GM15510 (cell line): ENCODE data around the gene VPS13A.

Experiments used
- POLR2A ChIP-seq: IDR thresholded peaks from 3 replicates; pipeline ENCODE4 v1.6.1; 2011; ENCODE audit warnings: borderline replicate concordance; ENCODE audit not compliant: insufficient read length; ENCODE audit errors: extremely low read depth

Gene VPS13A

GRCh38 chr9:77307166-77307565, 129.8 kb downstream of the VPS13A start:
- no peak for TF ChIP-seq POLR2A

GRCh38 chr9:77316058-77316457, 138.7 kb downstream of the VPS13A start:
- TF ChIP-seq POLR2A = no peak

- TF ChIP-seq POLR2A = no peak
These were observed 147.7 kb downstream of the VPS13A start for GRCh38 chr9:77325058-77325457.

- no peak for TF ChIP-seq POLR2A
These were observed 150.8 kb downstream of the VPS13A start for GRCh38 chr9:77328102-77328501.

GRCh38 chr9:77370064-77370463, 192.7 kb downstream of the VPS13A start:
- no peak for TF ChIP-seq POLR2A

- no peak for TF ChIP-seq POLR2A
These were observed 196.9 kb downstream of the VPS13A start for GRCh38 chr9:77374266-77374665.

- no peak for TF ChIP-seq POLR2A
These were observed 198.7 kb downstream of the VPS13A start for GRCh38 chr9:77375956-77376532.

GRCh38 chr9:77384406-77384805, 207.1 kb downstream of the VPS13A start:
- TF ChIP-seq POLR2A = no peak

GRCh38 chr9:77386187-77386586, 208.9 kb downstream of the VPS13A start:
- TF ChIP-seq POLR2A = no peak

GRCh38 chr9:77391834-77392233, 214.5 kb downstream of the VPS13A start:
- TF ChIP-seq POLR2A = no peak

GRCh38 chr9:77392328-77392727, 215.0 kb downstream of the VPS13A start:
- TF ChIP-seq POLR2A = no peak

- no peak for TF ChIP-seq POLR2A
These were observed 222.6 kb downstream of the VPS13A start for GRCh38 chr9:77399964-77400363.

- TF ChIP-seq POLR2A = no peak
These were observed 225.0 kb downstream of the VPS13A start for GRCh38 chr9:77402286-77402685.

- no peak for TF ChIP-seq POLR2A
These were observed 225.9 kb downstream of the VPS13A start for GRCh38 chr9:77403239-77403638.

- TF ChIP-seq POLR2A = no peak
These were observed 240.2 kb downstream of the VPS13A start for GRCh38 chr9:77417566-77417965.

- no peak for TF ChIP-seq POLR2A
These were observed 240.9 kb downstream of the VPS13A start for GRCh38 chr9:77418226-77418625.

- TF ChIP-seq POLR2A = no peak
These were observed 243.3 kb downstream of the VPS13A start for GRCh38 chr9:77420641-77421040.

GRCh38 chr9:77421506-77422265, 244.4 kb downstream of the VPS13A start:
- no peak for TF ChIP-seq POLR2A

- TF ChIP-seq POLR2A = no peak
These were observed 245.6 kb downstream of the VPS13A start for GRCh38 chr9:77422969-77423368.
